Neutrophil (primary cell): ENCODE measurements around the gene ING3.

Source experiments
- H3K27ac ChIP-seq: fragments of 200-600 bp; sonication (generic); 2 replicates; pipeline ENCODE4 v1.5.1; 2016; ENCODE audit warnings: mild to moderate bottlenecking, moderate library complexity
- H3K27me3 ChIP-seq: fragments of 200-600 bp; sonication (generic); 2 replicates; pipeline ENCODE4 v1.6.0; 2016; ENCODE audit warnings: mild to moderate bottlenecking
- H3K36me3 ChIP-seq: fragments of 200-600 bp; sonication (generic); 2 replicates; pipeline ENCODE4 v1.5.1; 2017
- H3K4me1 ChIP-seq, 2 experiments: fragments of 200-600 bp in 1 of 2; sonication (generic) in 1 of 2; 1 replicate in 1 of 2; 2 replicates in 1 of 2; pipeline versions ENCODE4 v1.5.1 to v1.6.1; 2013 to 2016; ENCODE audit warnings: low read depth in 1 of 2, low read length in 1 of 2, mild to moderate bottlenecking in 1 of 2, moderate library complexity in 1 of 2; ENCODE audit not compliant: control insufficient read depth in 1 of 2, insufficient read depth in 1 of 2
- H3K4me3 ChIP-seq, 2 experiments: fragments of 200-600 bp in 1 of 2; sonication (generic) in 1 of 2; 1 replicate in 1 of 2; 2 replicates in 1 of 2; pipeline ENCODE4 v1.5.1; 2013 to 2016; ENCODE audit warnings: low read depth in 1 of 2, low read length in 1 of 2, mild to moderate bottlenecking in 1 of 2, moderate library complexity in 1 of 2
- H3K9me3 ChIP-seq: fragments of 200-600 bp; sonication (generic); 2 replicates; pipeline ENCODE4 v1.5.1; 2016
- CTCF ChIP-seq: fragments of 200-600 bp; sonication (generic); IDR thresholded peaks from 2 replicates; pipeline ENCODE4 v1.5.1; 2016; ENCODE audit warnings: antibody characterized with exemption

Gene ING3

GRCh38 chr7:120996988-120997345 lies 46.4 kb downstream of the ING3 start:
- TF ChIP-seq CTCF: no peak
- Histone ChIP-seq H3K4me1 (peaks cover 30 to 43% of the 10 kb centered on the region in 2 experiments), H3K27me3 (peaks cover 48% of the 10 kb centered on the region), H3K4me3 (no peak overlapping the region), H3K9me3 (no peaks in the 10 kb centered on the region), H3K27ac (no peak overlapping the region), H3K36me3 (no peaks in the 10 kb centered on the region)

- Histone ChIP-seq H3K4me3 (no peak overlapping the region), H3K4me1 (peaks cover 30 to 43% of the 10 kb centered on the region in 2 experiments), H3K27ac (no peak overlapping the region)
These were observed 47.4 kb downstream of the ING3 start for GRCh38 chr7:120997882-120998474.

GRCh38 chr7:120998520-120998919 lies 47.9 kb downstream of the ING3 start:
- no peak for TF ChIP-seq CTCF
- peaks cover 30 to 43% of the 10 kb centered on the region in 2 experiments for H3K4me1 ChIP-seq
- no peak overlapping the region for H3K4me3 ChIP-seq
- H3K27me3 ChIP-seq: peaks cover 49% of the 10 kb centered on the region
- H3K36me3 ChIP-seq: no peaks in the 10 kb centered on the region
- H3K27ac ChIP-seq: no peak overlapping the region
- H3K9me3 ChIP-seq: no peaks in the 10 kb centered on the region

More at GRCh38 chr7:120997882-120998474, 47.4 kb downstream of the ING3 start:
- Histone ChIP-seq H3K9me3 (no peaks in the 10 kb centered on the region), H3K27me3 (peaks cover 48% of the 10 kb centered on the region), H3K36me3 (no peaks in the 10 kb centered on the region)
- TF ChIP-seq CTCF: no peak

- no peak overlapping the region for H3K4me3 ChIP-seq
- no peak for TF ChIP-seq CTCF
- H3K9me3 ChIP-seq: no peaks in the 10 kb centered on the region
- no peaks in the 10 kb centered on the region for H3K36me3 ChIP-seq
- H3K27me3 ChIP-seq: peaks cover 51% of the 10 kb centered on the region
- H3K4me1 ChIP-seq: peaks cover 30 to 43% of the 10 kb centered on the region in 2 experiments
- H3K27ac ChIP-seq: no peak overlapping the region
These were observed 48.5 kb downstream of the ING3 start for GRCh38 chr7:120998996-120999565.

- H3K4me1 ChIP-seq: peaks cover 20 to 33% of the 10 kb centered on the region in 2 experiments
- no peak for TF ChIP-seq CTCF
- H3K36me3 ChIP-seq: no peaks in the 10 kb centered on the region
- H3K9me3 ChIP-seq: no peaks in the 10 kb centered on the region
- H3K4me3 ChIP-seq: no peak overlapping the region
- no peak overlapping the region for H3K27ac ChIP-seq
- peaks cover 61% of the 10 kb centered on the region for H3K27me3 ChIP-seq
These were observed 49.8 kb downstream of the ING3 start for GRCh38 chr7:121000081-121000983.
